ENCODE measurements around the gene CALML3.

Gene CALML3

GRCh38 chr10:5565671-5566581 lies 41.2 kb downstream of the CALML3 start:
- in situ Hi-C loops (cut with MboI; ENCODE audit: low sequenced_read_pairs): no loop called here

GRCh38 chr10:5566614-5567013 lies 41.9 kb downstream of the CALML3 start:
- in situ Hi-C loops (cut with MboI; ENCODE audit: low sequenced_read_pairs): no loop called here

GRCh38 chr10:5567477-5567876 lies 42.7 kb downstream of the CALML3 start:
- in situ Hi-C loops (cut with MboI; ENCODE audit: low sequenced_read_pairs): no loop called here

GRCh38 chr10:5568984-5569383 lies 44.2 kb downstream of the CALML3 start:
- in situ Hi-C loops (cut with MboI; ENCODE audit: low sequenced_read_pairs): no loop called here

GRCh38 chr10:5569568-5569967 lies 44.8 kb downstream of the CALML3 start:
- in situ Hi-C loops (cut with MboI; ENCODE audit: low sequenced_read_pairs): no loop called here

GRCh38 chr10:5570007-5570655 lies 45.4 kb downstream of the CALML3 start:
- in situ Hi-C loops (cut with MboI; ENCODE audit: low sequenced_read_pairs): no loop called here

- in situ Hi-C loops (cut with MboI; ENCODE audit: low sequenced_read_pairs): no loop called here
Measured at GRCh38 chr10:5570979-5571810, 46.4 kb downstream of the CALML3 start.

GRCh38 chr10:5571826-5572225 lies 47.1 kb downstream of the CALML3 start:
- in situ Hi-C loops (cut with MboI; ENCODE audit: low sequenced_read_pairs): no loop called here

- in situ Hi-C loops (cut with MboI; ENCODE audit: low sequenced_read_pairs): no loop called here
Measured at GRCh38 chr10:5573319-5573950, 48.7 kb downstream of the CALML3 start.

GRCh38 chr10:5573968-5574641 lies 49.3 kb downstream of the CALML3 start:
- in situ Hi-C loops (cut with MboI; ENCODE audit: low sequenced_read_pairs): no loop called here

GRCh38 chr10:5574642-5575131 lies 49.9 kb downstream of the CALML3 start:
- in situ Hi-C loops (cut with MboI; ENCODE audit: low sequenced_read_pairs): no loop called here

- in situ Hi-C loops (cut with MboI; ENCODE audit: low sequenced_read_pairs): no loop called here
Measured at GRCh38 chr10:5575144-5575481, 50.4 kb downstream of the CALML3 start.

- in situ Hi-C loops (cut with MboI; ENCODE audit: low sequenced_read_pairs): no loop called here
Measured at GRCh38 chr10:5575482-5576153, 50.9 kb downstream of the CALML3 start.

GRCh38 chr10:5576154-5576748 lies 51.5 kb downstream of the CALML3 start:
- in situ Hi-C loops (cut with MboI; ENCODE audit: low sequenced_read_pairs): no loop called here

Data from hTERT RPE-1 (cell line).